ENCODE measurements around the gene NAA40.

NAA40 gene

DNA sequence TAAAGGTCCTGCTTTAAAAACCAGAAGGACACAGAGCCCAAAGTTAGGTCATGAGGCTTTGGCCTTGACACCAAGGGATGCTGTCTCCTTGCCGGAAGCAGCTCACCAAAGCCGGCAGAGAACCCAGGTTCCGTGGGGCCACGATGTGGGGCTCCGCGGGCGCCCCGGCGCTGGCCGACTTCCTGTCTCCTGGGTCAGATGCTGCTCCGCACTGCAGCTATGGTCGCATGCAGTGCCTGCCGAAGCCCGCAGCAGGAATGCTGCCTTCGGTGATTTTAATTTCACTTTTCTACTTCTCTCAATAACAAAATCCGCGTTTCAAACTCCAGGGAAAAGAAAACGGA is 47.0 kb downstream of the NAA40 start:
- DNase-seq (ENCODE audit: extremely low read depth in 1 of 2, low read depth in 1 of 2) = peak in 1 of 2 donors; percentile 55

GRCh38 chr11:63986156-63986931 is 47.5 kb downstream of the NAA40 start, which contains the start of gene OTUB1:
TSS of gene OTUB1 (plus strand) at chr11:63986438. CDS start at chr11:63986457, 19 bp downstream.
- peak; percentile 65 to 79 for DNase-seq (ENCODE audit: extremely low read depth in 1 of 2, low read depth in 1 of 2)

DNA sequence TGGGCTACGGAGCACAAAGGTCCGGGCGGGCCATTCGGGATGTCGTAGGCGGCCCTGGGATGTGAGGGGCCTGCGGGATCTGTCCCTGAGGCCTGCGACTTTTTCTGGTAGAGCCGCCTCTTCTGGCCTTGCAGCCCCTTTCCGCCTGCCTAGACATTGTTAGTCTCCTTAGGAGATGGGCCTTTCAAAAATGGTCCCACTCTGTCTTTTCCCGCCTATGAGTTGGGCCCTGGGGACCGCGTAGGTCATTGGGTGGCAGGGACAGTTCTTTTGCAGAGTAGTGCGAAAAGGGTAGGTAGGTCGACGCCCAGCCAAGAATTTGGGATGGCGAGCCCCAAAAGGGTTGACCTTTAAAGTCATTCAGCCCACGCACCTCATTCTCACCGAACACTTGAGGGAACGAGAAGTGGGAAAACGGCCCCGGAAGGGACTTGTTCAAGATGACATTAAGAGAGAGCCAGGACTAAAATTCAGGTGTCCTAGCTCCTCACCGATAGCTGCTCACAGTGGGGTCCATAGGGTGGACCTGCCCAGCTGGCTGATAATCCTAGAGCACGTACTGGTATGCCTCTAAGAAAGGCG is 48.2 kb downstream of the NAA40 start:
- no peak for DNase-seq (ENCODE audit: extremely low read depth in 1 of 2, low read depth in 1 of 2)

DNA sequence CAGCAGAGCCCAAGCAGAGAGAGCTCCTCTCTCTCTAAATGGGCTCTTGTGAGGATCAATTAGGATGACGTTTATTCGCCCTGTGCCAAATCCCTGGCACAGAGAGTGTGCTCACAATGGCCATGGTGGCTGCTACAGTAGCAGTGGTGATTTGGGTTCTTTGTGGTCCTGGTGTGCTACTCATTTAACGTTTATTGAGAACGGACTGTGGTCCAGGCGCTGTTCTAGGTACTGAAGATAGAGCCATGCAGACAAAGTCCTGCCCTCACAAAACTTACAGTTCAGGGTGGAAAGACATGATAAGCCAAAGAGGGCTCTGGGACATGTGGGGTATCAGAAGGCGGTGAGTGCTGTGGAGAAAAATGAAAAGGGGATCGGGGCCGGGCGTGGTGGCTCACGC is 52.8 kb downstream of the NAA40 start:
- no peak for DNase-seq (ENCODE audit: extremely low read depth in 1 of 2, low read depth in 1 of 2)

- DNase-seq (ENCODE audit: extremely low read depth in 1 of 2, low read depth in 1 of 2) = no peak
Observed at GRCh38 chr11:63993100-63993499, 54.3 kb downstream of the NAA40 start.

DNA sequence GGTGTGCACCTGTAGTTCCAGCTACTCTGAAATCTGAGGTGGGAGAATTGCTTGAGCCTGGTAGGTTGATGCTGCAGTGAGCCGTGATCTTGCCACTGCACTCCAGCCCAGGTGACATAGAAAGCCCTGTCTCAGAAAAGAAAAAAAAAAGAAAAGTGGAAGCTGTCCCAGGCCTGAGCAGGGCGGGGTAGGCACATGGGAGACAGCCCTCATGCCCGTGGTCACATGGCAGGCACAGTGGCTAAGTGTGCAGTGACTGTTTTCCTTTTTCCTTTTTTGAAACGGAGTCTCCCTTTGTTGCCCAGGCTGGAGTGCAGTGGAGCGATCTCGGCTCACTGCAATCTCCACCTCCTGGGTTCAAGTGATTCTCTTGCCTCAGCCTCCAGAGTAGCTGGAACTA is 55.2 kb downstream of the NAA40 start:
- no peak for DNase-seq (ENCODE audit: extremely low read depth in 1 of 2, low read depth in 1 of 2)

DNA sequence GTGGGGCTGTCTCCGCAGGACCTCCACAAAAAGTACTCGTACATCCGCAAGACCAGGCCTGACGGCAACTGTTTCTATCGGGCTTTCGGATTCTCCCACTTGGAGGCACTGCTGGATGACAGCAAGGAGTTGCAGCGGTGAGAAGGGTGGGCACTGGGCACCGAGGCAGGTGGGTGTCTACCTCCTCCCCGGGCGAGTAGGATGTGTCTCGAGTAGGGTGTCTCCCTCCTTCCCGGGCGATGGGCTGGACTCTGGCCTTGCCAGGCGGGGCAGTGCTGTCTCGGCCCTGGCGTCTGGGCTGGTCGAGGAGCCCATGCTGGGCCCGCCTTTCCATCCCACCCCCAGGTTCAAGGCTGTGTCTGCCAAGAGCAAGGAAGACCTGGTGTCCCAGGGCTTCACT is 57.7 kb downstream of the NAA40 start:
- DNase-seq (ENCODE audit: extremely low read depth in 1 of 2, low read depth in 1 of 2) = no peak

- no peak for DNase-seq (ENCODE audit: extremely low read depth in 1 of 2, low read depth in 1 of 2)
Observed at GRCh38 chr11:63997104-63997700, 58.4 kb downstream of the NAA40 start.

DNA sequence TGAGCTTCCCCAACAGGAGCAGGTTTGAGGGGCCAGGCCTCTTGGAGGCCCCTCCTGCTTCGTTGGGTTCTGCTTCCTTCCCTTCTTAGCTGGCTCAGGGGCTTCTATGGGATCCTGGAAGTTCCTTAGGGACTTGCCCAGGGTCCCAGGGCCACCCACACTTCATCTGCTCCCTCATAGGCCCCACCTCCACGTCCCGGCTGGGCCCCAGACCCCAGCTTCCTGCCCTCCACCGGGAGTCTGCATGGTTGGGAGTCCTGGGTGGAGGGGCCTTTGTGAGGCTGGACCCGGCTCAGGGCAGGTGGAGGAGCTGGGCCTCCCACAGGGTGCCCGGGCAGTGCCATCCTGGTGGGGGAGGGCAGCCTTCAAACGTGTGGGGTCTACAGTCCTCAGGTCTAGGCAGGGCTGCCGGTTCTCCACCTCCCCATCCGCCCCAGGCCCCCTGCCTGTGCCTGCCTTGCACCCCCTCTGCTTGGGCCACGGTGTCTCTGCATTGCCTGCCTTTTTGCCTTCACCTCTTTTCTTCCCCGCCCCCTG is 59.1 kb downstream of the NAA40 start:
- no peak for DNase-seq (ENCODE audit: extremely low read depth in 1 of 2, low read depth in 1 of 2)

GRCh38 chr11:63998558-63999348 is 60.0 kb downstream of the NAA40 start:
- no peak for DNase-seq (ENCODE audit: extremely low read depth in 1 of 2, low read depth in 1 of 2)

DNA sequence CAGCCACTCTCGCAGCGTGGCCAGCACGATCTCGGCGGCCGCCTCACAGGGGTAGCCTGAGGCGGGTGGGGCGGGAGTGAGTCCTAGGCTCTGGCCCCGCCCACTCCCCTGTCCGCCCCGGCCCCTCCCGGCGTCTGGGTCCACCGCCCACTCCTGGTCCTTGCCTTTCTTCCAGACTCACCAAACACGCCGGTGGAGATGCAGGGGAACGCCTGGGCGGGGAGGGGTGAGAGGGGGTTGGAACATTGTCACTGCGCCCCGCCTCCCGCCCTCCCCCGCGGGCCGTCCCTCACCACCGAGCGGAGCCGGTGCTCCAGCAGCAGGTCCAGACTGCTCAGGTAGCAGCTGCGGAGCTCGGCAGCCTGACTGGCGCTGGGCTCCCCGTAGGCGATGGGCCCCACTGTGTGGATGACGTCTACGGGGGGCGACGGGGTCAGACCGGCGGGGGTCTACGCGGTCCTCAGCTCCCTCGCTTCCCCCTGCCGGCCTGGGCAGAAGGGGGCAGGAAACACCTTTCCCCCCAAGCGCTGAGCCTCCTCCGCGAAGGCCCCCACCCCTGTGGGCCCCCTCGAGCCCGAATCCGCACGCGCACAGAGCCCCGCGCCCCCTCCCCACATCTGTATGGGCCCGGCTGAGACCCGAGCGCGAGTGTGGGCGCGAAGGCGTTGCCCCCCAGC is 60.7 kb downstream of the NAA40 start:
- peak in 1 of 2 donors; percentile 35 for DNase-seq (ENCODE audit: extremely low read depth in 1 of 2, low read depth in 1 of 2)

- DNase-seq (ENCODE audit: extremely low read depth in 1 of 2, low read depth in 1 of 2) = peak; percentile 30 to 56
Observed at GRCh38 chr11:64000026-64000739, 61.4 kb downstream of the NAA40 start.

GRCh38 chr11:64000740-64001483 is 62.1 kb downstream of the NAA40 start:
- no peak for DNase-seq (ENCODE audit: extremely low read depth in 1 of 2, low read depth in 1 of 2)

DNA sequence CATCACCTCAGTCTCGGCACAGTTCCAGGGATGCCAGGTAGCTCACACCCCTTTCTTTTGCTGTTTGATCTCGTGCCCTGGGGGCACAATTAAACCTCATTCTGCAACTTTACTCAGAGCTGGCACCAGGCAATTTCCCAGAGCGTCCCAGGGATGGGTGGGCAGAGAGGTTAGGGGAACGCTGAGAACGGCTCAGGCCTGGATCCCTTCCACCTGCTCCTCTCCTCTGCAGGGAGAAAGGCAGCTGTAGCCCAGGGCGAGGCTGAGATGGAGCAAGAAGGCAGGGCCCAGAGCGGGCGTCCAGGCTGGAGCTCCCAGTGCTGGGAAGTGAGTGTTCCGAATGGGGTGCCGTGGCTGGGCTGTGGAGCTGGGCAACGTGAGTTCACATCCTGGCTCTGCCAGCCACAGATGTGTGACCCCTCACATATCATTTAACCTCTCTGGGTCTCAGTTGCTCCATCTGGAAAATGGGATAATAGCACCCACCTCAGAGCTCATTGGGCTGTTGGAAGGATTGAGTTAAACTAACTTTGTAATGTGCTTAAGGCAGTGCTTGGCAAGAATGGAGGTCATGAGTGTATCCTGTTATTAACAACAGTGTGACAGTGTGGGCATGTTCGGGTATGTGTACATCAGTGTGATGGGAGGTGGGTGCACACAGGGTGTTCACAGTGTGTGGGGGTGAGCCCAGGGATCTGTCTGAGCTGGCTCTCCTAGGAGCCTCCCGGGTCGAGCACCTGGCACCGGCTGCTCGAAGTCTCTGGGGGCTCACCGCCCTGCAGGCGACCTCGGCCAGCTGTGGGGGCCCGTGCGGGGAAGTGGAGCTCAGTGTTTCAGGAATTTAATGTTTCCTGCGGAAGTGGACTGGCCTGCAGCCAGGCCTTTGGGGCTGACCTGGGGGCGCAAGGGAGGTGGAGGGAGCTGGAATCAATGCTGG is 63.0 kb downstream of the NAA40 start:
- DNase-seq (ENCODE audit: extremely low read depth in 1 of 2, low read depth in 1 of 2) = no peak

DNA sequence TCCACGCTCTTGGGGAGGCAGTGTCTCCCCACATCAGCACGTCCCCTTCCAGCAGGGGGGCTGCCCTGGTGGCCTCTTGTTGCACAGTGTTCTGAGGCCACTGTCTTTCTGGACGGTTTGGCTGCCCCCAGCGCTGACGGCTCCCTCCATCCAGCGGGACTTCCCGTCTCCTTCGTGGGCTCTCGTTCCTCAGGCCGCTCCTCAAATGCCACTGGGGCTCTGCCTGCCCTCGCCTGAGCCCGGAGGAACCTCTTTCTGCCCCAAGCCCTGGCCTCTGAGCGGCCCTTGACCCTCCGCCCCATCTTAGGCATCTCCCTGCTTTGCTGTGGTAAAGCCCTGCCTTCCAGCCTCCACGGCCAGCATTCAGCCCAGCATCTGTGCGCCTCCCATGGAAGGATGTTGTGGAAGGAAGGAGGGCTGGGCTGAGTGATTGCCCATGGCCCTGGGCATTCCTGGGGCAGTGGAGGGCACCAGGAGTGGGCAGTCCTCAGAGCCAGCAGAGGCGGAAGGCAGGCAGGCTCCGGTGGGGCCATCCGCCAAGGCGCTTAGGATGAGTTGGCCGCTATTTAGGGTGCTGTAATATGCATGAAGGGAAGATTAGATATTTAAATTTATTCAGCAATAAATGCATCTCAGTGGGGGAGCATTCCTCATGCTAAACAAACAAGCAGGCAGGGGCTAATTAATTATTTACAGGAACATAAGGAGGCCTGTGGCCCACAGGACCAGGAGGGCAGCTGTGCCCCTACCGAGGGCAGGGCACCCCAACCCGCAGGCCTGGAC is 65.2 kb downstream of the NAA40 start:
- DNase-seq (ENCODE audit: extremely low read depth in 1 of 2, low read depth in 1 of 2) = no peak

DNA sequence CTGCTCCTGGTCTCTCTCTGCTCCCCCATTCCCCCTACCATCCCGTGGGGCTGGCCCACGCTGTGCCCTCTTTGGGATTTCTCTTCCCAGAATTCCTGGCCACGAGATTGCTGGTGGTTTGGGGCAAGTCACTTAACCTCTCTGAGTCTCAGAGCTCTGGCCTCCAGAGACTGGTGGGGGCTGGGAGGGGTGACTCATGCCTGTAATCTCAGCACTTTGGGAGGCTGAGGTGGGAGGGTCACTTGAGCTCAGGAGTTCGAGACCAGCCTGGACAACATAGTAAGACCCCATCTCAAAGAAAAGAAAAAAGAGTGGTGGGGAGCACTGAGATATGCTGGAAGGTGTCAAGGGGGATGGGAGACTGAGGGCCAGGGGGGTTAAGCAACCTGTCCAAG is 65.8 kb downstream of the NAA40 start:
- DNase-seq (ENCODE audit: extremely low read depth in 1 of 2, low read depth in 1 of 2) = no peak

GRCh38 chr11:64005691-64006090 is 66.9 kb downstream of the NAA40 start:
- no peak for DNase-seq (ENCODE audit: extremely low read depth in 1 of 2, low read depth in 1 of 2)
